OCI-LY1 (cell line): Measurements from ENCODE around the gene VDAC1.

Source experiments
- H2AFZ ChIP-seq: fragments of 200-600 bp; sonication (generic), shearing (Covaris generic); 2 replicates; pipeline ENCODE4 v1.6.0; 2014; ENCODE audit warnings: antibody characterized with exemption, mild to moderate bottlenecking, low read length
- H3F3A ChIP-seq: fragments of 200-600 bp; sonication (generic), shearing (Covaris generic); 2 replicates; pipeline ENCODE4 v1.6.0; 2014; ENCODE audit warnings: mild to moderate bottlenecking, antibody characterized with exemption, low read length, moderate library complexity; ENCODE audit not compliant: insufficient read depth
- H3K27ac ChIP-seq: fragments of 200-600 bp; sonication (generic); 2 replicates; pipeline ENCODE4 v1.5.1; 2014; ENCODE audit warnings: low read length, mixed run types, mild to moderate bottlenecking, low read depth; ENCODE audit not compliant: poor library complexity, severe bottlenecking
- H3K27me3 ChIP-seq: fragments of 200-600 bp; sonication (generic); 2 replicates; pipeline ENCODE4 v1.6.0; 2014; ENCODE audit warnings: antibody characterized with exemption, mild to moderate bottlenecking, low read length, moderate library complexity; ENCODE audit not compliant: insufficient read depth
- H3K36me3 ChIP-seq: fragments of 200-600 bp; sonication (generic); 2 replicates; pipeline ENCODE4 v1.6.1; 2014; ENCODE audit warnings: mild to moderate bottlenecking, antibody characterized with exemption, low read length, moderate library complexity, mixed read lengths; ENCODE audit not compliant: insufficient read depth
- H3K4me1 ChIP-seq: fragments of 200-600 bp; sonication (generic); 2 replicates; pipeline ENCODE4 v1.5.1; 2014; ENCODE audit warnings: mild to moderate bottlenecking, low read length, moderate library complexity; ENCODE audit not compliant: insufficient read depth, severe bottlenecking
- H3K4me2 ChIP-seq: fragments of 200-600 bp; sonication (generic), shearing (Covaris generic); 2 replicates; pipeline ENCODE4 v1.6.1; 2014; ENCODE audit warnings: low read length
- H3K4me3 ChIP-seq: fragments of 200-600 bp; sonication (generic); 2 replicates; pipeline ENCODE4 v1.5.1; 2014; ENCODE audit warnings: low read length, low read depth, mild to moderate bottlenecking, mixed read lengths; ENCODE audit not compliant: poor library complexity, severe bottlenecking
- H3K79me2 ChIP-seq: fragments of 200-600 bp; shearing (Covaris generic); 2 replicates; pipeline ENCODE4 v1.6.1; 2016; ENCODE audit warnings: mixed run types, low read length, mixed read lengths; ENCODE audit not compliant: insufficient read depth
- H3K9ac ChIP-seq: fragments of 200-600 bp; sonication (generic), shearing (Covaris generic); 2 replicates; pipeline ENCODE4 v1.6.1; 2014; ENCODE audit warnings: mild to moderate bottlenecking, low read length, mixed read lengths
- H3K9me2 ChIP-seq: fragments of 200-600 bp; sonication (generic), shearing (Covaris generic); 2 replicates; pipeline ENCODE4 v1.6.1; 2014; ENCODE audit warnings: low read depth, mild to moderate bottlenecking, low read length, mixed read lengths
- H3K9me3 ChIP-seq: fragments of 200-600 bp; shearing (Covaris generic); 2 replicates; pipeline ENCODE4 v1.6.1; 2014; ENCODE audit warnings: low read length, mixed read lengths
- H4K20me1 ChIP-seq: fragments of 200-600 bp; sonication (generic), shearing (Covaris generic); 2 replicates; pipeline ENCODE4 v1.6.0; 2016; ENCODE audit warnings: mild to moderate bottlenecking, low read length; ENCODE audit not compliant: insufficient read depth
- EZH2 ChIP-seq: fragments of 200-600 bp; sonication (generic), shearing (Covaris generic); IDR thresholded peaks from 2 replicates; pipeline ENCODE4 v1.8.0; 2017; ENCODE audit warnings: borderline replicate concordance, mixed run types, mild to moderate bottlenecking, antibody characterized with exemption, low read length, moderate library complexity, mixed read lengths
- TF ChIP-seq, protein P1 (sequence below): fragments of 200-600 bp; sonication (generic), shearing (Covaris generic); IDR thresholded peaks from 2 replicates; pipeline ENCODE4 v1.5.1; 2017; ENCODE audit warnings: mild to moderate bottlenecking, antibody characterized with exemption, low read length, moderate library complexity, mixed read lengths

VDAC1 gene, protein sequence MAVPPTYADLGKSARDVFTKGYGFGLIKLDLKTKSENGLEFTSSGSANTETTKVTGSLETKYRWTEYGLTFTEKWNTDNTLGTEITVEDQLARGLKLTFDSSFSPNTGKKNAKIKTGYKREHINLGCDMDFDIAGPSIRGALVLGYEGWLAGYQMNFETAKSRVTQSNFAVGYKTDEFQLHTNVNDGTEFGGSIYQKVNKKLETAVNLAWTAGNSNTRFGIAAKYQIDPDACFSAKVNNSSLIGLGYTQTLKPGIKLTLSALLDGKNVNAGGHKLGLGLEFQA

DNA sequence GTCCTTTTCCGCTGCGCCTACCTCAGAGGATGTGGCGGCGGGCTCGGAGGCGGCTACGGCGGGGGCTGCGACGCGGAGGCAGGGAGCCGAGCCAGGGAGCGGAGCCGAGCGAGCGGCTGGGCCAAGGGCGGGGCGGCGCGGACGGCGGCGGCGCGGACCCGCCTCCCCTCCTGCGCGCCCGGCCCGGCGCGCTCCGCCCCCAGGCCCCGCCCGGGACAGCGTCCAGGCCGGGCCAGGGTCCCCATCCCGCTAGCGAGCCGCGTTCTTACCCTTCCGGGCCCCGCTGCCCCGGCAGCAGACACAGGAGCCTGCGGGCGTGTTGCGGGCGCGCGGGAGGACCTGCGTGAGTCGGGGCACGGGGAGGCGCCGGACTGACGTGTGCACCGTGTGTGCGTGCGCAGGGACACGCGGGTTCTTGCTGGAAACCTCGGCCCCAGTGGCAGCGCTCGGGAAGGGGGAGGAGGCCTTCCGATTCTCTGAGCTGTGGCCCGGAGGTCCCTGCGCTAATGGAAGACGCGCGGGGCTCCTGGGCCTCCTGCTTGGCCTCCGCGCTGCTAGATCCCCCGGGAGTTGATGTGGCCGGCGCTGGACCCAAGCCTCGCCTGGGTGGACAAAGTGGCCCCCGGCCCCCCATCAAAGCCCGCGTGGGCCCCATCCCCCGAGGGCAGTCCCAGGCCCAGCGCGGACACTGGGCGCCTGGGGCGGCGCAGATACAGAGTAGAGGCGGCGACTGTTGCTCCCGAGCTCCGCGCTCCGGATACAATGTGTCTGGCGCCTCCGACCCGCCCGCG is at the start of gene VDAC1:
Gene VDAC1 (minus strand): TSS at position 350 of the 791 bp plus-strand sequence. CDS start 11,963 bp downstream, outside the sequence.
- Histone ChIP-seq H3K79me2 (peaks cover 37% of the 10 kb centered on the region), H3K27me3 (no peaks in the 10 kb centered on the region)

GRCh38 chr5:134053840-134054338 is 49.1 kb upstream of the VDAC1 start:
- Histone ChIP-seq H2AFZ (no peak overlapping the region), H3K9ac (no peak overlapping the region), H3K4me3 (no peak overlapping the region)

More for the DNA sequence above, at the start of gene VDAC1:
- Histone ChIP-seq H3K9me3 (no peaks in the 10 kb centered on the region), H3K36me3 (peaks cover 26% of the 10 kb centered on the region), H3K9ac (peak within 1 kb of the TSS; percentile 95), H3F3A (no peaks in the 10 kb centered on the region), H4K20me1 (no peaks in the 10 kb centered on the region), H3K4me3 (peak within 1 kb of the TSS; percentile 68), H3K9me2 (no peaks in the 10 kb centered on the region), H2AFZ (peak within 1 kb of the TSS; percentile 50; the same call in 1 of the 2 replicates), H3K27ac (peak within 1 kb of the TSS; percentile 8), H3K4me1 (peaks cover 44% of the 10 kb centered on the region), H3K4me2 (peak within 1 kb of the TSS; percentile 87)
- TF ChIP-seq, protein P1, sequence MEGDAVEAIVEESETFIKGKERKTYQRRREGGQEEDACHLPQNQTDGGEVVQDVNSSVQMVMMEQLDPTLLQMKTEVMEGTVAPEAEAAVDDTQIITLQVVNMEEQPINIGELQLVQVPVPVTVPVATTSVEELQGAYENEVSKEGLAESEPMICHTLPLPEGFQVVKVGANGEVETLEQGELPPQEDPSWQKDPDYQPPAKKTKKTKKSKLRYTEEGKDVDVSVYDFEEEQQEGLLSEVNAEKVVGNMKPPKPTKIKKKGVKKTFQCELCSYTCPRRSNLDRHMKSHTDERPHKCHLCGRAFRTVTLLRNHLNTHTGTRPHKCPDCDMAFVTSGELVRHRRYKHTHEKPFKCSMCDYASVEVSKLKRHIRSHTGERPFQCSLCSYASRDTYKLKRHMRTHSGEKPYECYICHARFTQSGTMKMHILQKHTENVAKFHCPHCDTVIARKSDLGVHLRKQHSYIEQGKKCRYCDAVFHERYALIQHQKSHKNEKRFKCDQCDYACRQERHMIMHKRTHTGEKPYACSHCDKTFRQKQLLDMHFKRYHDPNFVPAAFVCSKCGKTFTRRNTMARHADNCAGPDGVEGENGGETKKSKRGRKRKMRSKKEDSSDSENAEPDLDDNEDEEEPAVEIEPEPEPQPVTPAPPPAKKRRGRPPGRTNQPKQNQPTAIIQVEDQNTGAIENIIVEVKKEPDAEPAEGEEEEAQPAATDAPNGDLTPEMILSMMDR = no peak
- TF ChIP-seq EZH2 = no peak

GRCh38 chr5:134053314-134053839 is 48.6 kb upstream of the VDAC1 start:
- no peak overlapping the region for H3K27ac ChIP-seq
- H2AFZ ChIP-seq = no peak overlapping the region
- no peak for TF ChIP-seq EZH2
- TF ChIP-seq, protein P1 = no peak
- H3K79me2 ChIP-seq = no peaks in the 10 kb centered on the region
- H3K4me2 ChIP-seq = no peak overlapping the region
- no peaks in the 10 kb centered on the region for H3K9me3 ChIP-seq
- H4K20me1 ChIP-seq = no peaks in the 10 kb centered on the region
- no peaks in the 10 kb centered on the region for H3K27me3 ChIP-seq
- H3K36me3 ChIP-seq = no peaks in the 10 kb centered on the region
- no peak overlapping the region for H3K9ac ChIP-seq
- H3K4me1 ChIP-seq = no peaks in the 10 kb centered on the region
- H3F3A ChIP-seq = no peaks in the 10 kb centered on the region
- H3K9me2 ChIP-seq = no peaks in the 10 kb centered on the region
- no peak overlapping the region for H3K4me3 ChIP-seq

More at GRCh38 chr5:134053840-134054338, 49.1 kb upstream of the VDAC1 start:
- Histone ChIP-seq H3K27ac (no peak overlapping the region), H4K20me1 (no peaks in the 10 kb centered on the region), H3K36me3 (no peaks in the 10 kb centered on the region), H3K27me3 (no peaks in the 10 kb centered on the region), H3K9me2 (no peaks in the 10 kb centered on the region), H3K9me3 (no peaks in the 10 kb centered on the region), H3K4me2 (no peak overlapping the region), H3K4me1 (no peaks in the 10 kb centered on the region), H3K79me2 (no peaks in the 10 kb centered on the region), H3F3A (no peaks in the 10 kb centered on the region)
- TF ChIP-seq EZH2 = no peak
- TF ChIP-seq, protein P1 = no peak
